NB4 (cell line): ENCODE measurements around the gene CCDC61.

ENCODE experiments used
- CTCF ChIP-seq: IDR thresholded peaks from one replicate; pipeline ENCODE4 v1.5.1; 2012; ENCODE audit warnings: low read depth, low read length
- MYC ChIP-seq: IDR thresholded peaks from 2 replicates; pipeline ENCODE4 v1.6.1; 2011; ENCODE audit warnings: low read depth, low read length
- POLR2A ChIP-seq: IDR thresholded peaks from 2 replicates; pipeline ENCODE4 v1.6.1; 2011; ENCODE audit warnings: mild to moderate bottlenecking; ENCODE audit not compliant: insufficient read length; ENCODE audit errors: extremely low read depth
- TF ChIP-seq, protein P1 (sequence below): IDR thresholded peaks from 2 replicates; pipeline ENCODE4 v1.6.1; 2011; ENCODE audit warnings: low read depth, low read length

- TF ChIP-seq CTCF: no peak
- TF ChIP-seq POLR2A: no peak
- no peak for TF ChIP-seq MYC
- TF ChIP-seq, protein P1, sequence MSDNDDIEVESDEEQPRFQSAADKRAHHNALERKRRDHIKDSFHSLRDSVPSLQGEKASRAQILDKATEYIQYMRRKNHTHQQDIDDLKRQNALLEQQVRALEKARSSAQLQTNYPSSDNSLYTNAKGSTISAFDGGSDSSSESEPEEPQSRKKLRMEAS: no peak
Measured at GRCh38 chr19:46033401-46033800, 38.1 kb downstream of the CCDC61 start.
